Retinal pigment epithelial cell (primary cell): ENCODE results near the gene NTSR1.

Experiments used
- DNase-seq: peaks from one replicate; pipeline ENCODE4 v3.0.0-alpha.2; 2010; ENCODE audit warnings: low read depth
- H3K4me3 ChIP-seq: 2 replicates; pipeline ENCODE4 v1.5.1; 2011; ENCODE audit warnings: mild to moderate bottlenecking, low read length, control low read depth, moderate library complexity
- TF ChIP-seq, protein P1 (sequence below): conservative IDR thresholded peaks from 2 replicates; pipeline ENCODE4 v1.5.1; 2011; ENCODE audit warnings: low read depth, low read length, control low read depth, inconsistent platforms

The NTSR1 gene

DNA sequence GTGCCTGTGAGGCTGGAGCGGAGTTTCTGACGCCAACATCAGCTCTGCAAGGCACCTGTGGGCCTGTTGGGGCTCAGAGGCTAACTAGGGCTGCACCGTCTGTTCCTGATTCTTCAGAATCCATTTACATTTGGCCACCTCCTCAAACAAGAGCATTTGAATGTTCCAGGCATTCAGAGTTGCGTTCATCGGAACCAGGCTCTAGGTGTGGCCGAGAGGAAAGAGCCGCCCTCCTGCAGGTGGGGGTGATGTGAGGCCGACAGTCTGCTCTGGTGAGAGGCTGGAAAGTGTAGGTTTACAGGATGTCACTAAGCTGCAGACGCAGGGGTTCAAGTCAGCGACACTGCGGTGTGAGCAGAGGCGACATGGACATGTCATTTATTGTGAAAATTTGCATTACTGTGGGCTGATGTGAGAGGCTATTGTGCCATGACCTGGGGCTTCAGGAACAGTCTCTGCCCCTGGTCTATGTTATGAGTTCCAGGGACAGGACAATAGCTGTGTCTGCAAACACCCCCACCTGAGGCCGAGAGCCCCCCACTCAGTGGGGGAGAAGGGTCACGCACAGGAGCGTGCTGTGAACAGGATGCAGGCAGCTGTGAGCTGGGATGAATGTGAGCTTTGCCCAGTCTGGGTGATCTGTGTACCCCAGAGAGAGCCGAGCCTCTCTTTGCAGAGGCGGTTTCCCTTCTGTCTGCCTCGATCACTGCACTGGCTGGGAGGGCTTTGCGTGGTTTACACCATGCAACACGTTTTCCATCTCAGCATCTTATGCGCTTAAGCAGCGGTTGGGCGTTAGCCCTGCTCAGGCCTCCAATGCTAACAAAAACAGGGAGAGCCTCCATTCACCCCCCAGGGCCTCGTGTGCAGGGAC, 45.3 kb upstream of the NTSR1 start:
- DNase-seq: no peak
- TF ChIP-seq, protein P1, sequence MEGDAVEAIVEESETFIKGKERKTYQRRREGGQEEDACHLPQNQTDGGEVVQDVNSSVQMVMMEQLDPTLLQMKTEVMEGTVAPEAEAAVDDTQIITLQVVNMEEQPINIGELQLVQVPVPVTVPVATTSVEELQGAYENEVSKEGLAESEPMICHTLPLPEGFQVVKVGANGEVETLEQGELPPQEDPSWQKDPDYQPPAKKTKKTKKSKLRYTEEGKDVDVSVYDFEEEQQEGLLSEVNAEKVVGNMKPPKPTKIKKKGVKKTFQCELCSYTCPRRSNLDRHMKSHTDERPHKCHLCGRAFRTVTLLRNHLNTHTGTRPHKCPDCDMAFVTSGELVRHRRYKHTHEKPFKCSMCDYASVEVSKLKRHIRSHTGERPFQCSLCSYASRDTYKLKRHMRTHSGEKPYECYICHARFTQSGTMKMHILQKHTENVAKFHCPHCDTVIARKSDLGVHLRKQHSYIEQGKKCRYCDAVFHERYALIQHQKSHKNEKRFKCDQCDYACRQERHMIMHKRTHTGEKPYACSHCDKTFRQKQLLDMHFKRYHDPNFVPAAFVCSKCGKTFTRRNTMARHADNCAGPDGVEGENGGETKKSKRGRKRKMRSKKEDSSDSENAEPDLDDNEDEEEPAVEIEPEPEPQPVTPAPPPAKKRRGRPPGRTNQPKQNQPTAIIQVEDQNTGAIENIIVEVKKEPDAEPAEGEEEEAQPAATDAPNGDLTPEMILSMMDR: no peak
- no peak overlapping the region for H3K4me3 ChIP-seq

DNA sequence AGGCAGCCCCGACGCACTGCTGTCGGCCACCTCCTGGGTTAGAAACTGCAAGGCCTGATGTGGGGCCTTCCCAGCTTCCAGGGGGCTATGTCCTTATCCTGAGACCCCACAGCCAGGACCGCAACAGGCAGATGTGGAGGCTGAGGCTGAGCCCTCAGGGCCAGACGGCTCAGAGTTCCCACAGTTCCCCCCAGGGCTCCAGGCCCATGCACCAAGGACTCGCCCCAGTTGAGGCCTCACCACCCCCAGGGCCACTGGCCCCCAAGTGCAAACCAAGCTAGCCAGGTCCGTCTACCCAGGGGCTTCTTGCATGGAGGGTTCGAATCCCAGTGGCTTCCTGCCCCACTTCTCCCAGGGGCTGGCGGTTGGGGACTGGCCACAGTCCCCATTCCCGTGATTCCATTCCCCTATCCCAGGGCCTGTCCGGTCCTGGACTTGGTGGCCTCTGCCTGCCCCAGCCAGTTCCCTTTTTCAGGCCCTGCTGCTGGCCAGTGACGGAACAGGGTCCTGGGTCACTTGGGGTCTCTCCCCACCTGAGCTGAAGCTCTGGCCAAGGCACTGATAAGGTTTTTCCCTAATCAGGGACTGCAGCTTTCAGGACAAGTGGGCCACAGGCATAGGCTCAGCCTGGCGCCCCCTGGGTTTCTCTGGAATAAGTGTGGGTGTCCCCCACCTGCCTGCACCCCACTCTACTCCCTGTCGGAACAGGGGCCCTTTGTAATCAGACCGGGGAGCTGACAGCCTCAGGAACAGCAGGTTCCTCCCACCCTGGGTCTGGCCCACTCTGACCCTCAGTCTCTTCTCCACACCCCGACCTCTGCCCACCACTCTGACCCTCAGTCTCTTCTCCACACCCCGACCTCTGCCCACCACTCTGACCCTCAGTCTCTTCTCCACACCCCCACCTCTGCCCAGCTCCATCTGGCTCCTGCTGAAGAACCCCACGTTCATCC, 44.3 kb upstream of the NTSR1 start:
- DNase-seq: no peak
- no peak overlapping the region for H3K4me3 ChIP-seq
- TF ChIP-seq, protein P1: no peak

DNA sequence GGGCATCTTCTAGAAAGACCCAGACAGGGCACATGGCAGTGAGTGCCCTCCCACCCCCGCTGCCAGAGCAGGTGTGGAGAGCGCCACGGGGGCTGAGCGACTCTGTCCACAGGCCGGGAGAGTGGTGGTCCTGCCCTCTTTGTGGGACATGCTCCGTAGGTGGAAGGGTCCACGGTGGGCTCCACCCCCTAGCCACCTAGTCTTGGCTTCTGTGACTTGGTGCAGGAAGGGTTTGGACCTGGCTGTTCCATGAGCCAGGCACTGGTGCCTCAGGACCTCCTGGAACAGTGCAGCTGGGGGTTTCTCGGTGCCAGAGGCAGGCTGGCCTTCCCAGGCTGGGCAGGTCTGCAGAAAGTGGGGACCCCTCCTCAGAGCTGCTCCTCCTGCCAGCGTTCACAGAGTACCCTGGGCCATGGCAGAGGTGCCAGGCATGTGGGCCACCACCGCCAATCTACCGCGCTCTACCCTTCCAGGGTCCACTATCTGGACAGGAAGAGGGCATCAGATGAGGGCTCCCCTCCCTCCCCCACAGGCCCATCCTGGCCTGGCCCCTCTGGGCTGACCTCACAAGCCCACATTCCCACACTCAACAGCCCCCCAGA, 43.4 kb upstream of the NTSR1 start:
- no peak overlapping the region for H3K4me3 ChIP-seq
- DNase-seq: no peak

DNA sequence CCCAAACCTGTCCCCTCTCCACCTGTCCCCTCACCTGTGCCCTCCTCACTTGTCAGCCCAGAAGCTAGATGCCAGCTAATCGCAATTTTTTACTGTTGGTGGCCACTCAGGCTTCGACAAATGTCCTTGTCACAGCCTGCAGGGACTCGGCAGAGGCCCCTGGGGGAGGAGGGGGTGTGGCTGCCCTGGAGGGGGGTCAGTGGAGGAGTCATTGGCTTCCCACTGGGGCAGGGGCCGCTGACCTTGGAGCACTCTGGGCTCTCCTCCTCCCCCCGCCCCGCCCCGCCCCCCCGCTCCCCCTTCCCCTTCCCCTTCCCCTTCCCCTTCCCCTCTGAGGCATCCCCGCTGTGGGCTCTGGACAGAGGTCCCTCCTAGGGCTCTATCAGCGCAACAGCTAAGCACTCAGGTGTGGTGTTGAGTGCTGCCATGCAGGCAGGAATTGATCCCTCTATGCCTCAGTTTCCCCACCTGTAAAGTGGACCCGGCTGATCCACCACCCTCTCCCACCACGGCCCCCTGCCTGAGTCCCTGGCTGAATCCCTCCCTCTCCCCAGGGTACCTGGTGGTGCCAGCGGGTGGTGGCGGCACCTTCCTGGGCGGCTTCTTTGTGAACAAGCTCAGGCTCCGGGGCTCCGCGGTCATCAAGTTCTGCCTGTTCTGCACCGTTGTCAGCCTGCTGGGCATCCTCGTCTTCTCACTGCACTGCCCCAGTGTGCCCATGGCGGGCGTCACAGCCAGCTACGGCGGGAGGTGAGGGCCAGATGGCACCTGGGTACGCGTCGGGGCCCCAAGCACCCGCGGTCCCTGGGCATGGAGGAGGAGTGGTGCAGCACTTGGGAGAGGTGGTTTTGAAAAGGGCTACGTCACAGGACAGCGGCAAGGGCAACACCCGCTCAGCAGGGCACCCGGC, 42.6 kb upstream of the NTSR1 start:
- no peak for DNase-seq
- no peak overlapping the region for H3K4me3 ChIP-seq
- TF ChIP-seq, protein P1: no peak

More for the DNA sequence above, 43.4 kb upstream of the NTSR1 start:
- TF ChIP-seq, protein P1: no peak

DNA sequence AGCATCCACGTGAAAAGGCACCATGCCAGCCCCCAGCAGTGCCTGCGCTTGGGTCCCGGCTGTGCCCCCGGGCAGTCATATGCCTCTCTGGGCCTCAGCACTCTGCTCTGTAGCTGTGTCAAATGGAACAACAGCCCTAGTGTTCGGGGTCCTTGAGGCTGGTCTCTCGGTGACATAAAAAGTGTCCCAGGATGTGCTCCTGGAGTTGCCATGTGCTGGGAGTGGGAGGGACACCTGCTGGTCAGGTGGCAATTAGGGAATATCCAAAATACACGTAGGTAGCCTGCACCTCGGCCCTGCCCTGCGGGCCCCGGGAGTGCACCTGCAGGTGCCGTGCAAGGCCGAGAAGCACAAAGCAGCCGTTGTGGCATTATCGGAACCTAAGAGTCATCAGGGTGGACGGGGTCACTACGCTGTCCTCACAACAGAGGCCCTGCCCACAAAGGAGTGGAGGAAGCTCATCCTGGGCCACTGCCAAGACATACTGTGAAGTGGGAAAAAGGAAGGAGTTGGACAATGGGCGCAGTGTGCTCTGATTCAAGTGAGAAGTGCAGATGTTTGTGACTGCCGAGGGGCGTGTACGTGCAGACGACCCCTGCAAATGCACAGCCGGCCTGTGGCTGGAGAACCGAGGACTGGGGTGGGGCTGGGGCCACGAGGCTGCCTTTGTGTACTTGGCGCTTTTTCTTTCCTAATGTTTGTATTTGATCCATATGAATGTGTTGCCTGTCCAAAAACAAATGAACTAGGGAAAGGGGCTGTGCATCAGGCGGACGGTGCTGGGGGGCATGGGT, 41.7 kb upstream of the NTSR1 start:
- no peak for DNase-seq
- TF ChIP-seq, protein P1: no peak
- no peak overlapping the region for H3K4me3 ChIP-seq
